GM23338 (cell line): ENCODE results near the gene NFIA. TPM values are rescaled to one million over a fixed set of nuclear protein-coding genes. Genes with fewer than 3 reads are reported as not detected.

ENCODE experiments used
- ATAC-seq: fragments of 200-7000 bp; cut with Tn5 transposase; 3 replicates; pipeline ENCODE4 v1.9.1; 2020
- DNase-seq: peaks from one replicate; pipeline ENCODE4 v3.0.0-alpha.2; 2015; ENCODE audit warnings: low spot score
- H2AFZ ChIP-seq: fragments of 200-600 bp; sonication (generic); 2 replicates; pipeline ENCODE4 v1.8.0; 2016; ENCODE audit warnings: antibody characterized with exemption, mild to moderate bottlenecking, moderate library complexity
- H3F3A ChIP-seq: fragments of 200-600 bp; sonication (generic); replicated peaks from 2 replicates; pipeline ENCODE4 v1.8.0; 2017; ENCODE audit warnings: antibody characterized with exemption, mixed run types, low read depth
- H3K27ac ChIP-seq: fragments of 200-600 bp; sonication (generic); 2 replicates; pipeline ENCODE4 v1.6.1; 2016; ENCODE audit warnings: low read depth
- H3K27me3 ChIP-seq: fragments of 200-600 bp; sonication (generic); 2 replicates; pipeline ENCODE4 v1.8.0; 2016; ENCODE audit warnings: mild to moderate bottlenecking, mixed run types, moderate library complexity; ENCODE audit not compliant: insufficient read depth
- H3K36me3 ChIP-seq: fragments of 200-600 bp; sonication (generic); 2 replicates; pipeline ENCODE4 v1.8.0; 2016; ENCODE audit warnings: mild to moderate bottlenecking; ENCODE audit not compliant: insufficient read depth
- H3K4me1 ChIP-seq: fragments of 200-600 bp; sonication (generic); 2 replicates; pipeline ENCODE4 v1.8.0; 2016; ENCODE audit warnings: mild to moderate bottlenecking, moderate library complexity; ENCODE audit not compliant: insufficient read depth
- H3K4me2 ChIP-seq: fragments of 200-600 bp; sonication (generic); 2 replicates; pipeline ENCODE4 v1.7.1; 2017; ENCODE audit warnings: mixed run types
- H3K4me3 ChIP-seq: fragments of 200-600 bp; sonication (generic); 2 replicates; pipeline ENCODE4 v1.6.1; 2016; ENCODE audit warnings: mixed run types
- H3K79me2 ChIP-seq: fragments of 200-600 bp; sonication (generic); replicated peaks from 2 replicates; pipeline ENCODE4 v1.8.0; 2017; ENCODE audit warnings: mild to moderate bottlenecking; ENCODE audit not compliant: insufficient read depth
- H3K9me2 ChIP-seq: fragments of 200-600 bp; sonication (generic); 2 replicates; pipeline ENCODE4 v1.8.0; 2017; ENCODE audit not compliant: insufficient read depth
- H4K20me1 ChIP-seq: fragments of 200-600 bp; sonication (generic); replicated peaks from 2 replicates; pipeline ENCODE4 v1.8.0; 2017; ENCODE audit warnings: mild to moderate bottlenecking; ENCODE audit not compliant: insufficient read depth
- H3K27ac Mint-ChIP-seq: 2 replicates; pipeline ENCODE4 v1.8.0; 2020; ENCODE audit warnings: inconsistent platforms, mild to moderate bottlenecking, moderate library complexity, mixed read lengths
- H3K27me3 Mint-ChIP-seq: 3 replicates; pipeline ENCODE4 v1.8.0; 2022; ENCODE audit warnings: low read depth, mild to moderate bottlenecking, moderate library complexity, mixed read lengths, inconsistent platforms; ENCODE audit not compliant: insufficient read depth, poor library complexity
- H3K36me3 Mint-ChIP-seq: 3 replicates; pipeline ENCODE4 v1.8.0; 2021; ENCODE audit warnings: low read depth, mild to moderate bottlenecking, inconsistent platforms, moderate library complexity, mixed read lengths
- H3K4me1 Mint-ChIP-seq: 3 replicates; pipeline ENCODE4 v1.8.0; 2020; ENCODE audit warnings: mild to moderate bottlenecking, inconsistent platforms, mixed read lengths
- H3K4me3 Mint-ChIP-seq: 3 replicates; pipeline ENCODE4 v1.8.0; 2021; ENCODE audit warnings: moderate library complexity, mild to moderate bottlenecking, inconsistent platforms, mixed read lengths
- H3K9me3 Mint-ChIP-seq: 3 replicates; pipeline ENCODE4 v1.8.0; 2020; ENCODE audit warnings: moderate library complexity, mild to moderate bottlenecking, inconsistent platforms, mixed read lengths
- CREB1 ChIP-seq: fragments of 250-450 bp; sonication (Bioruptor Pico); IDR thresholded peaks from 2 replicates; pipeline ENCODE4 v1.5.0; 2020; ENCODE audit warnings: low read depth, mild to moderate bottlenecking, moderate library complexity
- EZH2 ChIP-seq: fragments of 200-600 bp; sonication (generic); IDR thresholded peaks from one replicate; pipeline ENCODE4 v1.8.0; 2017; ENCODE audit warnings: antibody characterized with exemption, mild to moderate bottlenecking, low read depth; ENCODE audit not compliant: unreplicated experiment
- NANOG ChIP-seq: IDR thresholded peaks from 2 replicates; pipeline ENCODE4 v1.6.1; 2016; ENCODE audit warnings: antibody characterized with exemption, borderline replicate concordance
- REST ChIP-seq: IDR thresholded peaks from one replicate; pipeline ENCODE4 v1.6.1; 2018; ENCODE audit warnings: antibody characterized with exemption; ENCODE audit not compliant: unreplicated experiment
- STAT1 ChIP-seq: IDR thresholded peaks from one replicate; pipeline ENCODE4 v1.6.1; 2016; ENCODE audit warnings: antibody characterized with exemption; ENCODE audit not compliant: unreplicated experiment
- ZNF114 ChIP-seq: fragments of 250-450 bp; sonication (Bioruptor Pico); IDR thresholded peaks from 2 replicates; pipeline ENCODE4 v1.5.0; 2020; ENCODE audit warnings: mild to moderate bottlenecking, moderate library complexity
- ZNF462 ChIP-seq: fragments of 250-450 bp; sonication (Bioruptor Pico); IDR thresholded peaks from 2 replicates; pipeline ENCODE4 v1.5.0; 2020; ENCODE audit warnings: mild to moderate bottlenecking, moderate library complexity
- polyA plus RNA-seq: library from polyadenylated mRNA; unstranded; fragments of >200 nt; fragmentation: Nextera tagmentation; extraction: Ambion mirVana; gene quantifications from 2 replicates; pipeline ENCODE4 v1.2.1, GENCODE V29; 2016
- total RNA-seq: library from RNA; depleted of rRNA; stranded (reverse); fragments of >200 nt; shearing (Covaris generic); gene quantifications from 2 replicates; pipeline ENCODE4 v1.2.3, GENCODE V29; 2014

NFIA gene
- total and polyA plus RNA-seq, 2 experiments from 2014 or later: 0.97 to 2.3 TPM

GRCh38 chr1:61442544-61442943 lies 360.2 kb downstream of the NFIA start (continued):
- no peak for TF ChIP-seq ZNF462 (CRISPR knock-in tag)
- no peak for TF ChIP-seq STAT1
- no peak for TF ChIP-seq ZNF114 (CRISPR knock-in tag)
- no peak for TF ChIP-seq CREB1 (CRISPR knock-in tag)
- no peak for TF ChIP-seq EZH2

- TF ChIP-seq NANOG (no peak), REST (no peak)
- H3F3A ChIP-seq: no peaks in the 10 kb centered on the region
- no peaks in the 10 kb centered on the region for H3K27me3 ChIP-seq
- no peak overlapping the region for H3K4me2 ChIP-seq
- Mint-ChIP-seq H3K4me3 (no peak overlapping the region), H3K9me3 (no peaks in the 10 kb centered on the region), H3K27me3 (peaks cover 1% of the 10 kb centered on the region), H3K27ac (no peak overlapping the region), H3K36me3 (no peaks in the 10 kb centered on the region), H3K4me1 (peaks cover 27% of the 10 kb centered on the region)
- no peaks in the 10 kb centered on the region for H3K9me2 ChIP-seq
- H3K27ac ChIP-seq: no peak overlapping the region
- H3K4me3 ChIP-seq: no peak overlapping the region
- peaks cover 7% of the 10 kb centered on the region; the same call in 1 of the 2 replicates for H3K4me1 ChIP-seq
- H2AFZ ChIP-seq: no peak overlapping the region
- H3K36me3 ChIP-seq: no peaks in the 10 kb centered on the region
- H3K79me2 ChIP-seq: no peaks in the 10 kb centered on the region
- ATAC-seq (no peak), DNase-seq (no peak)
- no peaks in the 10 kb centered on the region for H4K20me1 ChIP-seq
These were observed 361.9 kb downstream of the NFIA start for GRCh38 chr1:61444288-61444687.
